DND-41 (cell line): ENCODE data around the gene ASL.
"Not testable (repeated sequence)": the region's sequence is repeated elsewhere in the genome, so short reads cannot be mapped to it uniquely, and the experiment has no call there.

Source experiments
- ATAC-seq: fragments of 200-7000 bp; cut with Tn5 transposase; 3 replicates; pipeline ENCODE4 v1.9.1; 2021; ENCODE audit warnings: low read depth; ENCODE audit not compliant: insufficient read depth
- DNase-seq: peaks from one replicate; pipeline ENCODE4 v3.0.0-alpha.2; 2020
- H2AFZ ChIP-seq: 2 replicates; pipeline ENCODE4 v1.6.0; 2012; ENCODE audit warnings: low read depth, low read length
- H3K27ac ChIP-seq: 2 replicates; pipeline ENCODE4 v1.5.1; 2012; ENCODE audit warnings: low read length, inconsistent platforms
- H3K27me3 ChIP-seq: fragments of 200-600 bp; sonication (generic); 2 replicates; pipeline ENCODE4 v1.6.0; 2012; ENCODE audit warnings: low read length, mild to moderate bottlenecking, inconsistent platforms; ENCODE audit not compliant: insufficient read depth, poor library complexity
- H3K36me3 ChIP-seq: 2 replicates; pipeline ENCODE4 v1.5.1; 2012; ENCODE audit warnings: low read length, inconsistent platforms; ENCODE audit not compliant: insufficient read depth
- H3K4me1 ChIP-seq: 2 replicates; pipeline ENCODE4 v1.5.1; 2012; ENCODE audit warnings: mild to moderate bottlenecking, low read length; ENCODE audit not compliant: insufficient read depth
- H3K4me2 ChIP-seq: 2 replicates; pipeline ENCODE4 v1.6.0; 2012; ENCODE audit warnings: mild to moderate bottlenecking, moderate library complexity, low read length, inconsistent platforms; ENCODE audit not compliant: insufficient read depth
- H3K4me3 ChIP-seq, 2 experiments: fragments of 200-600 bp in 1 of 2; shearing (Covaris generic) in 1 of 2; 2 replicates each; pipeline ENCODE4 v1.5.1; 2012 to 2016; ENCODE audit warnings: inconsistent platforms in 2 of 2, low read length in 2 of 2, mild to moderate bottlenecking in 2 of 2, low read depth in 1 of 2, moderate library complexity in 1 of 2
- H3K79me2 ChIP-seq: 2 replicates; pipeline ENCODE4 v1.6.0; 2012; ENCODE audit warnings: low read length, inconsistent platforms; ENCODE audit not compliant: insufficient read depth
- H3K9ac ChIP-seq: 2 replicates; pipeline ENCODE4 v1.6.0; 2012; ENCODE audit warnings: low read depth, mild to moderate bottlenecking, inconsistent platforms, low read length, moderate library complexity
- H3K9me3 ChIP-seq: 2 replicates; pipeline ENCODE4 v1.5.1; 2012; ENCODE audit warnings: low read length, moderate library complexity, mild to moderate bottlenecking, inconsistent platforms; ENCODE audit not compliant: insufficient read depth, severe bottlenecking
- H4K20me1 ChIP-seq: 2 replicates; pipeline ENCODE4 v1.6.0; 2012; ENCODE audit warnings: low read length; ENCODE audit not compliant: insufficient read depth
- CTCF ChIP-seq: IDR thresholded peaks from 2 replicates; pipeline ENCODE4 v1.5.1; 2012; ENCODE audit warnings: borderline replicate concordance, low read length, moderate library complexity, mild to moderate bottlenecking; ENCODE audit not compliant: poor library complexity, severe bottlenecking; ENCODE audit errors: extremely low read depth
- EZH2 ChIP-seq: IDR thresholded peaks from 3 replicates; pipeline ENCODE4 v1.6.1; 2012; ENCODE audit warnings: borderline replicate concordance, low read depth, mild to moderate bottlenecking, moderate library complexity, low read length, inconsistent platforms; ENCODE audit not compliant: severe bottlenecking

The ASL gene

GRCh38 chr7:66125052-66125694, 49.6 kb downstream of the ASL start:
- no peak overlapping the region for H3K4me2 ChIP-seq
- H3K36me3 ChIP-seq = peaks cover 15% of the 10 kb centered on the region; the same call in 1 of the 2 replicates
- no peak overlapping the region for H3K27ac ChIP-seq
- H3K9me3 ChIP-seq = no peaks in the 10 kb centered on the region
- H4K20me1 ChIP-seq = peaks cover 63% of the 10 kb centered on the region
- no peaks in the 10 kb centered on the region for H3K27me3 ChIP-seq
- H2AFZ ChIP-seq = no peak overlapping the region
- no peak overlapping the region for H3K9ac ChIP-seq
- peaks cover 92% of the 10 kb centered on the region for H3K79me2 ChIP-seq
- H3K4me3 ChIP-seq = no peak overlapping the region
- H3K4me1 ChIP-seq = no peaks in the 10 kb centered on the region
- TF ChIP-seq CTCF = no peak
- no peak for TF ChIP-seq EZH2
- DNase-seq (no peak), ATAC-seq (no peak)

- Histone ChIP-seq H4K20me1 (peaks cover 59% of the 10 kb centered on the region), H3K79me2 (peaks cover 86% of the 10 kb centered on the region), H3K36me3 (peaks cover 22% of the 10 kb centered on the region)
- not testable (repeated sequence) for H3K4me1 ChIP-seq, H3K4me3 ChIP-seq, H3K4me2 ChIP-seq, ATAC-seq, H3K27ac ChIP-seq, H2AFZ ChIP-seq, H3K9me3 ChIP-seq, H3K27me3 ChIP-seq, DNase-seq, H3K9ac ChIP-seq
These were observed 50.2 kb downstream of the ASL start for GRCh38 chr7:66125781-66126352.

- peaks cover 82% of the 10 kb centered on the region for H3K79me2 ChIP-seq
- peaks cover 54% of the 10 kb centered on the region for H4K20me1 ChIP-seq
- H3K4me3 ChIP-seq, H3K4me2 ChIP-seq, H3K9me3 ChIP-seq, DNase-seq, H3K27me3 ChIP-seq, H3K9ac ChIP-seq, H2AFZ ChIP-seq, H3K4me1 ChIP-seq, ATAC-seq, H3K27ac ChIP-seq: not testable (repeated sequence)
- peaks cover 29% of the 10 kb centered on the region for H3K36me3 ChIP-seq
These were observed 51.6 kb downstream of the ASL start for GRCh38 chr7:66127172-66127571.

GRCh38 chr7:66138994-66139752, 63.6 kb downstream of the ASL start:
- Histone ChIP-seq H3K79me2 (peaks cover 33% of the 10 kb centered on the region), H3K27ac (no peak overlapping the region), H3K27me3 (no peaks in the 10 kb centered on the region), H3K4me3 (no peak overlapping the region), H4K20me1 (peaks cover 20% of the 10 kb centered on the region; the same call in 1 of the 2 replicates), H2AFZ (no peak overlapping the region), H3K9ac (no peak overlapping the region), H3K4me1 (no peaks in the 10 kb centered on the region), H3K9me3 (no peaks in the 10 kb centered on the region), H3K36me3 (peaks cover 83% of the 10 kb centered on the region), H3K4me2 (no peak overlapping the region)
- no peak for TF ChIP-seq EZH2
- TF ChIP-seq CTCF = no peak
- no peak for ATAC-seq
- DNase-seq = no peak
